ENCODE measurements around the gene PCDHGA8.
"Not testable (repeated sequence)": the region's sequence is repeated elsewhere in the genome, so short reads cannot be mapped to it uniquely, and the experiment has no call there.

Gene PCDHGA8

DNA sequence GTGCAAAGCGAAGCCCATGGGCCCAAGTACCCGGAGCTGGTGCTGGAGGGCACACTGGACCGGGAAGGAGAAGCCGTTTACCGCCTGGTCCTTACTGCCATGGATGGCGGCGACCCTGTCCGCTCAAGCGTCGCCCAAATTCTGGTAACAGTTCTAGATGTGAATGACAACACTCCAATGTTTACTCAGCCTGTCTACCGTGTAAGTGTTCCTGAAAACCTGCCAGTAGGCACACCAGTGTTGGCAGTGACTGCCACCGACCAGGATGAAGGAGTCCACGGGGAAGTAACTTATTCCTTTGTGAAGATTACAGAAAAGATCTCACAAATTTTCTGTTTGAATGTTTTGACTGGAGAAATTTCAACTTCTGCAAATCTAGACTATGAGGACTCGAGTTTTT lies 17.8 kb upstream of the PCDHGA8 start:
- H3K27me3 ChIP-seq (ENCODE audit: insufficient read depth, insufficient read length) = no peaks in the 10 kb centered on the region
- H3K9ac ChIP-seq (ENCODE audit: insufficient read length, low read depth) = no peak overlapping the region
- TF ChIP-seq YY1 (IDR thresholded peaks at IDR 0.05; ENCODE audit: insufficient read depth, insufficient read length) (no peak), ZNF274 (IDR thresholded peaks at IDR 0.05; ENCODE audit: low read depth, low read length) (no peak), SUZ12 (IDR thresholded peaks at IDR 0.05; ENCODE audit: extremely low read depth, insufficient read depth, insufficient read length) (no peak)
- H3K36me3 ChIP-seq (ENCODE audit: insufficient read depth, insufficient read length, low read length) = no peaks in the 10 kb centered on the region
- no peak for DNase-seq (ENCODE audit: low read depth, low spot score)
- no peak overlapping the region for H3K4me3 ChIP-seq (ENCODE audit: insufficient read length, low read depth)
- H3K9me3 ChIP-seq (ENCODE audit: insufficient read depth, low read length) = peaks cover 17% of the 10 kb centered on the region; the same call in 1 of the 2 replicates
- H3K4me1 ChIP-seq (ENCODE audit: insufficient read depth, insufficient read length) = no peaks in the 10 kb centered on the region

DNA sequence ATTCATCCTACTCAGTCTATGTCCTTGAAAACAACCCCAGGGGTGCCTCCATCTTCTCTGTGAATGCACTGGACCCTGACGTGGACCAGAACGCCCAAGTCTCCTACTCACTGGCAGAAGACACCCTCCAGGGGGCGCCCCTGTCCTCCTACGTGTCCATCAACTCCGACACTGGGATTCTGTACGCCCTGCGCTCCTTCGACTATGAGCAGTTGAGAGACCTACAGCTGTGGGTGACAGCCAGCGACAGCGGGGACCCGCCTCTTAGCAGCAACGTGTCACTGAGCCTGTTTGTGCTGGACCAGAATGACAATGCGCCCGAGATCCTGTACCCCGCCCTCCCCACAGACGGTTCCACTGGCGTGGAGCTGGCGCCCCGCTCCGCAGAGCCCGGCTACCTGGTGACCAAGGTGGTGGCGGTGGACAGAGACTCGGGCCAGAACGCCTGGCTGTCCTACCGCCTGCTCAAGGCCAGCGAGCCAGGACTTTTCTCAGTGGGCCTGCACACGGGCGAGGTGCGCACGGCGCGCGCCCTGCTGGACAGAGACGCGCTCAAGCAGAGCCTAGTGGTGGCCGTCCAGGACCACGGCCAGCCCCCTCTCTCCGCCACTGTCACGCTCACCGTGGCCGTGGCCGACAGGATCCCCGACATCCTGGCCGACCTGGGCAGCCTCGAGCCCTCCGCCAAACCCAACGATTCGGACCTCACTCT lies 16.8 kb upstream of the PCDHGA8 start:
- not testable (repeated sequence) for H3K9ac ChIP-seq (ENCODE audit: insufficient read length, low read depth); H3K4me3 ChIP-seq (ENCODE audit: insufficient read length, low read depth); DNase-seq (ENCODE audit: low read depth, low spot score); H3K4me1 ChIP-seq (ENCODE audit: insufficient read depth, insufficient read length); H3K36me3 ChIP-seq (ENCODE audit: insufficient read depth, insufficient read length, low read length); H3K27me3 ChIP-seq (ENCODE audit: insufficient read depth, insufficient read length)
- peaks cover 16% of the 10 kb centered on the region; the same call in 1 of the 2 replicates for H3K9me3 ChIP-seq (ENCODE audit: insufficient read depth, low read length)

DNA sequence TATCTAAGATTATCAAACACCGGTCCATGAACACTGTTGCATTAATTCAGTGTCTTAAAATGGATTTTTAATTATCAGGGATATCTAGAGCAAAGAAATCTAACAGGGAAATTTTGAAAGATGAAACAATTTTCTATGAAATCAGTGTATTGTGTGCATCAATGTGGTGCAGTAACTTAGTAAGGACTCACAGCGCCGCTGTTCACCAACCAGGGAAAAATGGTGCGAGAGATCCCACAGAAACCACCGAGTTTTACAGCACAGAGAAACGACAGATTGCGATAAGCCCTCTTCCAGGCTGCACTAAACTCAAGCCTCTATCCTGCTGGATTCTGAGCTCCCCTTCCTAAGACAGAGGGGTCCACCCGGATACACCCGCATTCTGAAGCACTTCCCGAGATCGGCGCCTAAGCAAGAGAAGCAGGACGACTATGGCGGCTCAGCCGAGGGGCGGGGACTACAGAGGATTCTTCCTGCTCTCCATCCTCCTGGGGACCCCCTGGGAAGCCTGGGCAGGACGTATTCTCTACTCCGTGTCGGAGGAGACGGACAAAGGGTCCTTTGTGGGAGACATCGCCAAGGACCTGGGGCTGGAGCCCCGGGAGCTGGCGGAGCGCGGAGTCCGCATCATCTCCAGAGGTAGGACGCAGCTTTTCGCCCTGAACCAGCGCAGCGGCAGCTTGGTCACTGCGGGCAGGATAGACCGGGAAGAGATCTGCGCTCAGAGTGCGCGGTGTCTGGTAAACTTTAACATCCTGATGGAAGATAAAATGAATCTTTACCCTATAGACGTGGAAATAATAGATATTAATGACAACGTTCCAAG lies 9.8 kb upstream of the PCDHGA8 start, which contains the start of gene PCDHGA7:
PCDHGA7 (plus strand) TSS at position 274 of the 826 bp plus-strand sequence; CDS start at position 432, 158 bp downstream.
- H3K36me3 ChIP-seq (ENCODE audit: insufficient read depth, insufficient read length, low read length) = no peaks in the 10 kb centered on the region
- H3K4me3 ChIP-seq (ENCODE audit: insufficient read length, low read depth) = no peak within 1 kb of the TSS
- no peak within 1 kb of the TSS for H3K9ac ChIP-seq (ENCODE audit: insufficient read length, low read depth)
- DNase-seq (ENCODE audit: low read depth, low spot score) = no peak
- no peaks in the 10 kb centered on the region; the same call in 1 of the 2 replicates for H3K9me3 ChIP-seq (ENCODE audit: insufficient read depth, low read length)
- H3K4me1 ChIP-seq (ENCODE audit: insufficient read depth, insufficient read length) = no peaks in the 10 kb centered on the region
- no peak for TF ChIP-seq ZNF274 (IDR thresholded peaks at IDR 0.05; ENCODE audit: low read depth, low read length)
- TF ChIP-seq YY1 (IDR thresholded peaks at IDR 0.05; ENCODE audit: insufficient read depth, insufficient read length) = no peak
- TF ChIP-seq SUZ12 (IDR thresholded peaks at IDR 0.05; ENCODE audit: extremely low read depth, insufficient read depth, insufficient read length) = no peak
- no peaks in the 10 kb centered on the region for H3K27me3 ChIP-seq (ENCODE audit: insufficient read depth, insufficient read length)

DNA sequence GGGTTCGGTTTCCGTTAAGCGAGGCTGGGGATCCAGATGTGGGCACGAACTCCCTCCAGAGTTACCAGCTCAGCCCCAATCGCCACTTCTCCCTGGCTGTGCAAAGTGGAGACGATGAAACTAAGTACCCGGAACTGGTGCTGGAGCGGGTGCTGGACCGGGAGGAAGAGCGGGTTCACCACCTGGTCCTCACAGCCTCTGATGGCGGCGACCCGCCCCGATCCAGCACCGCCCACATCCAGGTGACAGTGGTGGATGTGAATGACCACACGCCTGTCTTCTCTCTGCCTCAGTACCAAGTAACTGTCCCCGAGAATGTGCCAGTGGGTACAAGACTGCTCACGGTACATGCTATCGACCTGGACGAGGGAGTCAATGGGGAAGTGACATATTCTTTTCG lies 9.1 kb upstream of the PCDHGA8 start:
- Histone ChIP-seq H3K4me1 (ENCODE audit: insufficient read depth, insufficient read length) (no peaks in the 10 kb centered on the region), H3K36me3 (ENCODE audit: insufficient read depth, insufficient read length, low read length) (no peaks in the 10 kb centered on the region), H3K4me3 (ENCODE audit: insufficient read length, low read depth) (no peak overlapping the region), H3K9ac (ENCODE audit: insufficient read length, low read depth) (no peak overlapping the region), H3K9me3 (ENCODE audit: insufficient read depth, low read length) (no peaks in the 10 kb centered on the region; the same call in 1 of the 2 replicates), H3K27me3 (ENCODE audit: insufficient read depth, insufficient read length) (no peaks in the 10 kb centered on the region)
- TF ChIP-seq ZNF274 (IDR thresholded peaks at IDR 0.05; ENCODE audit: low read depth, low read length) = no peak
- TF ChIP-seq SUZ12 (IDR thresholded peaks at IDR 0.05; ENCODE audit: extremely low read depth, insufficient read depth, insufficient read length) = no peak
- TF ChIP-seq YY1 (IDR thresholded peaks at IDR 0.05; ENCODE audit: insufficient read depth, insufficient read length) = no peak
- DNase-seq (ENCODE audit: low read depth, low spot score) = no peak

DNA sequence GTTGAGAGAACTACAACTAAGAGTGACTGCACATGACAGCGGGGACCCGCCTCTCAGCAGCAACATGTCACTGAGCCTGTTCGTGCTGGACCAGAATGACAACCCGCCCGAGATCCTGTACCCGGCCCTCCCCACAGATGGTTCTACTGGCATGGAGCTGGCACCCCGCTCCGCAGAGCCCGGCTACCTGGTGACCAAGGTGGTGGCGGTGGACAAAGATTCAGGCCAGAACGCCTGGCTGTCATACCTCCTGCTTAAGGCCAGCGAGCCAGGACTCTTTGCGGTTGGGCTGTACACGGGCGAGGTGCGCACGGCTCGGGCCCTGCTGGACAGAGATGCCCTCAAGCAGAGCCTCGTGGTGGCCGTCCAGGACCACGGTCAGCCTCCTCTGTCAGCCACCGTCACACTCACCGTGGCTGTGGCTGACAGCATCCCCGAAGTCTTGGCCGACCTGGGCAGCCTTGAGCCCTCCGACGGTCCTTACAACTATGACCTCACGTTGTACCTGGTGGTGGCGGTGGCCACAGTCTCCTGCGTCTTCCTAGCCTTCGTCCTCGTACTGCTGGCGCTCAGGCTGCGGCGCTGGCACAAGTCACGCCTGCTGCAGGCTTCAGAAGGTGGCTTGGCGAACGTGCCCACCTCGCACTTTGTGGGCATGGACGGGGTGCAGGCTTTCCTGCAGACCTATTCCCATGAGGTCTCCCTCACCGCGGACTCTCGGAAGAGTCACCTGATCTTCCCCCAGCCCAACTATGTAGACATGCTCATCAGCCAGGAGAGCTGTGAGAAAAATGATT lies 7.8 kb upstream of the PCDHGA8 start:
- no peaks in the 10 kb centered on the region for H3K27me3 ChIP-seq (ENCODE audit: insufficient read depth, insufficient read length)
- H3K9ac ChIP-seq (ENCODE audit: insufficient read length, low read depth) = no peak overlapping the region
- DNase-seq (ENCODE audit: low read depth, low spot score) = no peak
- H3K4me1 ChIP-seq (ENCODE audit: insufficient read depth, insufficient read length) = no peaks in the 10 kb centered on the region
- no peaks in the 10 kb centered on the region for H3K36me3 ChIP-seq (ENCODE audit: insufficient read depth, insufficient read length, low read length)
- no peak for TF ChIP-seq SUZ12 (IDR thresholded peaks at IDR 0.05; ENCODE audit: extremely low read depth, insufficient read depth, insufficient read length)
- TF ChIP-seq YY1 (IDR thresholded peaks at IDR 0.05; ENCODE audit: insufficient read depth, insufficient read length) = no peak
- no peak for TF ChIP-seq ZNF274 (IDR thresholded peaks at IDR 0.05; ENCODE audit: low read depth, low read length)
- no peaks in the 10 kb centered on the region; the same call in 1 of the 2 replicates for H3K9me3 ChIP-seq (ENCODE audit: insufficient read depth, low read length)
- no peak overlapping the region for H3K4me3 ChIP-seq (ENCODE audit: insufficient read length, low read depth)

GRCh38 chr5:141387557-141388311 lies 4.7 kb upstream of the PCDHGA8 start, which contains the start of gene PCDHGB4:
TSS of gene PCDHGB4 (plus strand) at chr5:141387698. CDS start at chr5:141387885, 187 bp downstream.
- not testable (repeated sequence) for H3K36me3 ChIP-seq (ENCODE audit: insufficient read depth, insufficient read length, low read length); DNase-seq (ENCODE audit: low read depth, low spot score); H3K4me3 ChIP-seq (ENCODE audit: insufficient read length, low read depth); H3K4me1 ChIP-seq (ENCODE audit: insufficient read depth, insufficient read length); H3K9me3 ChIP-seq (ENCODE audit: insufficient read depth, low read length); H3K9ac ChIP-seq (ENCODE audit: insufficient read length, low read depth); H3K27me3 ChIP-seq (ENCODE audit: insufficient read depth, insufficient read length)

Measured in NT2/D1 (cell line).